Measurements from ENCODE around the gene REC8. TPM values are rescaled to one million over a fixed set of nuclear protein-coding genes. Genes with fewer than 3 reads are reported as not detected.

REC8 gene
- total and polyA plus RNA-seq, 10 of the 15 experiments (the other 5 are each of a cell fraction or from before 2014, with no cell fraction given) = 4.2 to 76.9 (median 29.1) TPM

- DNase-seq (ENCODE audit: low read depth, low spot score) (peak; percentile 93), FAIRE-seq (peak; percentile 81), ATAC-seq (peak; percentile 81)
- Histone ChIP-seq H3K9ac (ENCODE audit: control insufficient read depth, insufficient read depth, low read length) (peak within 1 kb of the TSS; percentile 88), H4K20me1 (ENCODE audit: control insufficient read depth, insufficient read depth) (no peaks in the 10 kb centered on the region), H3K36me3 (ENCODE audit: control insufficient read depth in 2 of 2, insufficient read depth in 2 of 2, low read length in 1 of 2) (peaks cover 15 to 44% of the 10 kb centered on the region in 2 experiments), H3K4me3 (peak within 1 kb of the TSS; percentile 82), H2AFZ (ENCODE audit: control insufficient read depth, low read depth, low read length) (peak within 1 kb of the TSS; percentile 66), H3K9me3 (replicated peaks; ENCODE audit: control insufficient read depth, insufficient read depth, low read length) (no peaks in the 10 kb centered on the region; the same call in 2 of the 3 replicates), H3K4me2 (ENCODE audit: control insufficient read depth, insufficient read depth) (peak within 1 kb of the TSS; percentile 88), H3K27ac (ENCODE audit: control insufficient read depth, insufficient read depth) (peak within 1 kb of the TSS; percentile 94), H3K27me3 (replicated peaks in 1 of 2; ENCODE audit: control insufficient read depth in 2 of 2, insufficient read depth in 2 of 2, low read length in 1 of 2) (no peaks in the 10 kb centered on the region), H3K4me1 (ENCODE audit: control insufficient read depth, insufficient read depth, low read length) (peaks cover 14% of the 10 kb centered on the region), H3K79me2 (ENCODE audit: control insufficient read depth, insufficient read depth, low read length) (peaks cover 61% of the 10 kb centered on the region)
- CTCF ChIA-PET = interaction anchor here (0.7 to 8.2 kb wide), 15 partner anchors 10 to 285 kb away, joined by 3 to 63 read pairs (median 6); partner anchors contain the start of genes CHMP4A, CIDEB, DCAF11 and IRF9
- POLR2A ChIA-PET = interaction anchor here (0.6 to 5.8 kb wide), 24 partner anchors 9 to 826 kb away, joined by 3 to 99 read pairs (median 8); partner anchors contain the start of genes CHMP4A, CIDEB, DCAF11 and IPO4
- 2% methylated on average over 18 of the region's 25 CpGs for WGBS (ENCODE audit: insufficient coverage, insufficient replicate concordance, low lambda C conversion rate, missing lambda C conversion rate)
- in situ Hi-C loops (cut with MboI) (no loop called here), intact Hi-C loops (cut with micrococcal nuclease; ENCODE audit: unreplicated experiment) (loop anchor here (5.0 kb wide), 1 partner anchor 151 kb away; the partner anchor contains the start of genes DHRS1 and NOP9)
- RAD21 ChIA-PET (ENCODE audit: unreplicated experiment) = interaction anchor here (0.6 to 3.9 kb wide), 19 partner anchors 9 to 163 kb away, joined by 3 to 37 read pairs (median 6); partner anchors contain the start of genes CHMP4A, CIDEB, DCAF11 and IPO4
- BruUV-seq (replicated peaks) = no TSS peak
- SMC1A ChIA-PET (ENCODE audit: uncharacterized antibody, unreplicated experiment) = interaction anchor here (0.6 to 4.8 kb wide), 13 partner anchors 10 to 1177 kb away, joined by 3 to 54 read pairs (median 7); partner anchors contain the start of genes DCAF11, IPO4, IRF9 and NRL
- TF ChIP-seq CTCF (IDR thresholded peaks at IDR 0.05 in 2 of 3, conservative IDR thresholded peaks at IDR 0.05 in 1 of 3; ENCODE audit: control insufficient read depth in 2 of 3, extremely low read depth in 1 of 3, insufficient read depth in 1 of 3, low read depth in 3 of 3, low read length in 3 of 3) = no peak
- TF ChIP-seq MTA2 (IDR thresholded peaks at IDR 0.05; ENCODE audit: low read depth) = peak; percentile 28; the same call in 1 of the 2 replicates
- 0 out of 2 replicates have a peak, but pooled peaks have one; percentile 11 for TF ChIP-seq CREM (IDR thresholded peaks at IDR 0.05; ENCODE audit: low read depth)
- TF ChIP-seq PAX5 (IDR thresholded peaks at IDR 0.05; ENCODE audit: borderline replicate concordance, low read depth, low read length) = 0 out of 2 replicates have a peak, but pooled peaks have one; percentile 38
- TF ChIP-seq IKZF2 (IDR thresholded peaks at IDR 0.05) = peak; percentile 53 to 66; a peak in 2 of 4 replicates
- peak; percentile 51; the same call in 1 of the 2 replicates for TF ChIP-seq CHD2 (IDR thresholded peaks at IDR 0.05; ENCODE audit: borderline replicate concordance, low read depth, low read length)
- peak; percentile 21; the same call in 1 of the 2 replicates for TF ChIP-seq SMAD5 (IDR thresholded peaks at IDR 0.05; ENCODE audit: low read depth)
- peak; percentile 73; the same call in 1 of the 2 replicates for TF ChIP-seq SMARCA5 (IDR thresholded peaks at IDR 0.05)
- peak; percentile 41; the same call in 1 of the 2 replicates for TF ChIP-seq POLR2AphosphoS2 (IDR thresholded peaks at IDR 0.05; ENCODE audit: low read depth, low read length)
- peak; percentile 82 for TF ChIP-seq POLR2A (IDR thresholded peaks at IDR 0.05; ENCODE audit: low read depth, low read length)
- peak; percentile 62; the same call in 1 of the 2 replicates for TF ChIP-seq RUNX3 (IDR thresholded peaks at IDR 0.05; ENCODE audit: low read length)
- TF ChIP-seq YY1 (IDR thresholded peaks at IDR 0.05; ENCODE audit: low read depth, low read length) = 0 out of 2 replicates have a peak, but pooled peaks have one; percentile 20
- peak; percentile 42 for TF ChIP-seq SP1 (IDR thresholded peaks at IDR 0.05; ENCODE audit: low read depth, low read length)
- peak; percentile 80 for TF ChIP-seq SIN3A (IDR thresholded peaks at IDR 0.05; ENCODE audit: low read depth, low read length)
- no peak for TF ChIP-seq TCF7 (IDR thresholded peaks at IDR 0.05; ENCODE audit: borderline replicate concordance)
- TF ChIP-seq MXI1 (IDR thresholded peaks at IDR 0.05; ENCODE audit: low read depth, low read length) = peak; percentile 96
- no peak for TF ChIP-seq RELB (IDR thresholded peaks at IDR 0.05; ENCODE audit: low read depth)
- peak; percentile 32; the same call in 1 of the 2 replicates for TF ChIP-seq CBFB (IDR thresholded peaks at IDR 0.05; ENCODE audit: low read depth)
- no peak for TF ChIP-seq CREB1 (IDR thresholded peaks at IDR 0.05; ENCODE audit: low read depth)
- TF ChIP-seq TAF1 (IDR thresholded peaks at IDR 0.05; ENCODE audit: borderline replicate concordance, low read depth, low read length) = peak; percentile 54; the same call in 1 of the 2 replicates
- peak; percentile 55; the same call in 1 of the 2 replicates for TF ChIP-seq NFYB (IDR thresholded peaks at IDR 0.05; ENCODE audit: insufficient read depth, low read depth, low read length)
- TF ChIP-seq RAD21 (IDR thresholded peaks at IDR 0.05; ENCODE audit: insufficient read depth, low read depth, low read length) = no peak
- no peak for TF ChIP-seq RBBP5 (conservative IDR thresholded peaks at IDR 0.05)
Observed at GRCh38 chr14:24146453-24146977, 25.4 kb upstream of the REC8 start, which contains the start of gene PSME2. TSS of gene PSME2 (minus strand) at chr14:24146610. CDS start at chr14:24146581, 29 bp downstream.
